ENCODE results near the gene MDK.

Gene MDK

GRCh38 chr11:46381048-46381818, at the start of gene MDK:
Gene MDK (plus strand): TSS chr11:46381669. CDS start chr11:46382058, 389 bp downstream.
- DNase-seq: no peak

- no peak for DNase-seq
These were observed 49.3 kb upstream of the MDK start for GRCh38 chr11:46332093-46332567.

- DNase-seq: no peak
These were observed 48.7 kb upstream of the MDK start for GRCh38 chr11:46332568-46333393.

GRCh38 chr11:46333394-46333947, 48.0 kb upstream of the MDK start:
- DNase-seq: no peak

- DNase-seq: no peak
These were observed 47.3 kb upstream of the MDK start for GRCh38 chr11:46334211-46334610.

- DNase-seq: no peak
These were observed 46.2 kb upstream of the MDK start for GRCh38 chr11:46335271-46335670.

- no peak for DNase-seq
These were observed 45.4 kb upstream of the MDK start for GRCh38 chr11:46335890-46336562.

- DNase-seq: no peak
These were observed 44.8 kb upstream of the MDK start for GRCh38 chr11:46336563-46337180.

GRCh38 chr11:46337626-46338345, 43.7 kb upstream of the MDK start:
- DNase-seq: no peak

- DNase-seq: no peak
These were observed 42.9 kb upstream of the MDK start for GRCh38 chr11:46338636-46338987.

GRCh38 chr11:46338988-46339666, 42.3 kb upstream of the MDK start:
- DNase-seq: no peak

- no peak for DNase-seq
These were observed 41.7 kb upstream of the MDK start for GRCh38 chr11:46339816-46340215.

GRCh38 chr11:46341454-46341853, 40.0 kb upstream of the MDK start:
- DNase-seq: no peak

- no peak for DNase-seq
These were observed 39.2 kb upstream of the MDK start for GRCh38 chr11:46342239-46342638.

GRCh38 chr11:46343520-46343919, 37.9 kb upstream of the MDK start:
- DNase-seq: no peak

- DNase-seq: no peak
These were observed 36.3 kb upstream of the MDK start for GRCh38 chr11:46345131-46345597.

GRCh38 chr11:46345881-46346484, 35.5 kb upstream of the MDK start:
- no peak for DNase-seq

GRCh38 chr11:46346886-46347636, 34.4 kb upstream of the MDK start, which contains the start of gene DGKZ:
Gene DGKZ (plus strand): TSS chr11:46347463. CDS start chr11:46347660, 197 bp downstream.
- DNase-seq: peak; percentile 93

GRCh38 chr11:46347637-46348311, 33.7 kb upstream of the MDK start:
- DNase-seq: no peak
